HG02678 (cell line): Measurements from ENCODE around the gene HRH2.
"Not testable (repeated sequence)": the region's sequence is repeated elsewhere in the genome, so short reads cannot be mapped to it uniquely, and the experiment has no call there.

Experiments
- ATAC-seq: cut with Tn5 transposase; IDR thresholded peaks from one replicate; pipeline ENCODE4 v1.9.1; 2021; ENCODE audit warnings: mild to moderate bottlenecking, moderate library complexity; ENCODE audit not compliant: unreplicated experiment

HRH2 gene

GRCh38 chr5:175711472-175712312, 53.8 kb downstream of the HRH2 start:
- ATAC-seq: no peak

- ATAC-seq: no peak
These were observed 54.4 kb downstream of the HRH2 start for GRCh38 chr5:175712313-175712680.

- ATAC-seq: no peak
These were observed 54.8 kb downstream of the HRH2 start for GRCh38 chr5:175712681-175713085.

- ATAC-seq: no peak
These were observed 56.1 kb downstream of the HRH2 start for GRCh38 chr5:175713930-175714329.

- no peak for ATAC-seq
These were observed 56.7 kb downstream of the HRH2 start for GRCh38 chr5:175714479-175715085.

- no peak for ATAC-seq
These were observed 58.0 kb downstream of the HRH2 start for GRCh38 chr5:175715627-175716522.

GRCh38 chr5:175717837-175718236, 60.0 kb downstream of the HRH2 start:
- no peak for ATAC-seq

- ATAC-seq: no peak
These were observed 60.7 kb downstream of the HRH2 start for GRCh38 chr5:175718401-175719108.

- not testable (repeated sequence) for ATAC-seq
These were observed 61.2 kb downstream of the HRH2 start for GRCh38 chr5:175719109-175719432.

- ATAC-seq: no peak
These were observed 66.7 kb downstream of the HRH2 start for GRCh38 chr5:175724314-175725275.

GRCh38 chr5:175728316-175728715, 70.4 kb downstream of the HRH2 start:
- no peak for ATAC-seq

- ATAC-seq: no peak
These were observed 71.3 kb downstream of the HRH2 start for GRCh38 chr5:175728885-175729828.

GRCh38 chr5:175729829-175730277, 72.0 kb downstream of the HRH2 start:
- no peak for ATAC-seq

GRCh38 chr5:175731172-175731571, 73.3 kb downstream of the HRH2 start:
- no peak for ATAC-seq

GRCh38 chr5:175731756-175732465, 74.0 kb downstream of the HRH2 start:
- ATAC-seq: no peak

GRCh38 chr5:175733017-175733416, 75.1 kb downstream of the HRH2 start:
- ATAC-seq: no peak

GRCh38 chr5:175734016-175734415, 76.1 kb downstream of the HRH2 start:
- no peak for ATAC-seq

- ATAC-seq: no peak
These were observed 76.6 kb downstream of the HRH2 start for GRCh38 chr5:175734501-175734900.
